Stomach (tissue), 4 donors: ENCODE results near the gene NTM.

Experiments
- EP300 ChIP-seq: sonication (generic); formaldehyde crosslinking; IDR thresholded peaks from one replicate; pipeline ENCODE4 v1.6.1; 2017; ENCODE audit warnings: antibody characterized with exemption
- POLR2A ChIP-seq, 4 donors: fragments of 450-650 bp; IDR thresholded peaks; one replicate each; pipeline ENCODE4 v1.6.1; 2016; ENCODE audit warnings: antibody characterized with exemption in 4 of 4, control low read depth in 2 of 4, mild to moderate bottlenecking in 1 of 4, moderate library complexity in 1 of 4
- TF ChIP-seq, protein P1 (sequence below), 7 experiments: fragments of 450-650 bp in 4 of 7; fragments of 200-600 bp in 3 of 7; sonication (generic) in 3 of 7; IDR thresholded peaks; one replicate each; pipeline ENCODE4 v1.5.1; 2016 to 2019; ENCODE audit warnings: antibody characterized with exemption in 7 of 7, control low read depth in 2 of 7, mild to moderate bottlenecking in 1 of 7

DNA sequence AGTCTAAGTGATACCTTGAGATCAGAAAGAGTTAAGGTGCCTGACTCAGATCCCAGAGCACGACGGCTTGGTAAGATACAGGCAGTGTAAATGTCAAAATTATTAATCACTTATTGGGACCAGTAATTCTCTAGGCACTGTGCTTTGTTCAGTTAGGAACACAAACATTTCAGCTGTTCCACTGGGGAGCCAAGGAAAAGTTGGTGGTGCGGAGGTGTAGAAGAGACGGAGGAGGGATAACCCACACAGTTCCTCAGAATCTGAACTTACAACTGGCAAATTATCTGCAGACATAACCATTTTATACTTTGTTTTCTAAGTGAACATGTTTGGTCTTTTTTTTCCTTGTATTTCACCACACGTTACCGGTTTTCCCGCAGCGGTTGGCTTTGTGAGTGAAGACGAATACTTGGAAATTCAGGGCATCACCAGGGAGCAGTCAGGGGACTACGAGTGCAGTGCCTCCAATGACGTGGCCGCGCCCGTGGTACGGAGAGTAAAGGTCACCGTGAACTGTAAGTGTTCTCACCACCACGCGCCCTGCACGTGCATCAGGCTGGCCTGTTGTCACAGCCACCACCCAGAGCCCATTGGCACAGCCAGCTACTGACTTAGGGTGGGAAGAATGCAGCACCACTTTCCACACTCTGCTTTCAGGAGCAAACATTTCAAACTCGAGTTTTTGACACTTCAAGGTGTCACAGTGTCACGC lies 937.0 kb downstream of the NTM start:
- TF ChIP-seq EP300 (no peak), POLR2A (IDR thresholded peaks at IDR 0.05) (no peak)
- TF ChIP-seq, protein P1, sequence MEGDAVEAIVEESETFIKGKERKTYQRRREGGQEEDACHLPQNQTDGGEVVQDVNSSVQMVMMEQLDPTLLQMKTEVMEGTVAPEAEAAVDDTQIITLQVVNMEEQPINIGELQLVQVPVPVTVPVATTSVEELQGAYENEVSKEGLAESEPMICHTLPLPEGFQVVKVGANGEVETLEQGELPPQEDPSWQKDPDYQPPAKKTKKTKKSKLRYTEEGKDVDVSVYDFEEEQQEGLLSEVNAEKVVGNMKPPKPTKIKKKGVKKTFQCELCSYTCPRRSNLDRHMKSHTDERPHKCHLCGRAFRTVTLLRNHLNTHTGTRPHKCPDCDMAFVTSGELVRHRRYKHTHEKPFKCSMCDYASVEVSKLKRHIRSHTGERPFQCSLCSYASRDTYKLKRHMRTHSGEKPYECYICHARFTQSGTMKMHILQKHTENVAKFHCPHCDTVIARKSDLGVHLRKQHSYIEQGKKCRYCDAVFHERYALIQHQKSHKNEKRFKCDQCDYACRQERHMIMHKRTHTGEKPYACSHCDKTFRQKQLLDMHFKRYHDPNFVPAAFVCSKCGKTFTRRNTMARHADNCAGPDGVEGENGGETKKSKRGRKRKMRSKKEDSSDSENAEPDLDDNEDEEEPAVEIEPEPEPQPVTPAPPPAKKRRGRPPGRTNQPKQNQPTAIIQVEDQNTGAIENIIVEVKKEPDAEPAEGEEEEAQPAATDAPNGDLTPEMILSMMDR (IDR thresholded peaks at IDR 0.05), result no peak
